Ovary (tissue), 9 donors: Measurements from ENCODE around the gene SMC3. TPM values are rescaled to one million over a fixed set of nuclear protein-coding genes. Genes with fewer than 3 reads are reported as not detected.
"Not testable (repeated sequence)": the region's sequence is repeated elsewhere in the genome, so short reads cannot be mapped to it uniquely, and the experiment has no call there.

ENCODE experiments used
- DNase-seq, 5 donors: peaks; one replicate each; pipeline ENCODE4 v3.0.0-alpha.2; 2019 to 2020
- H3K27ac ChIP-seq, 2 donors: fragments of 200-600 bp; one replicate each; pipeline versions ENCODE4 v1.5.1 to v1.8.0; 2019 to 2022
- H3K27me3 ChIP-seq: fragments of 200-600 bp; one replicate; pipeline ENCODE4 v1.8.0; 2022
- H3K36me3 ChIP-seq: fragments of 200-600 bp; sonication (generic); one replicate; pipeline ENCODE4 v1.5.1; 2019
- H3K4me1 ChIP-seq: one replicate; pipeline ENCODE4 v1.8.1; 2013; ENCODE audit warnings: mild to moderate bottlenecking, moderate library complexity; ENCODE audit not compliant: insufficient read depth
- H3K4me3 ChIP-seq: fragments of 200-600 bp; sonication (generic); one replicate; pipeline ENCODE4 v1.5.1; 2017
- H3K9me3 ChIP-seq, 2 donors: fragments of 200-600 bp in 1 of 2; sonication (generic) in 1 of 2; one replicate each; pipeline versions ENCODE4 v1.5.1 to v1.8.1; 2013 to 2019; ENCODE audit warnings: mild to moderate bottlenecking in 1 of 2, moderate library complexity in 1 of 2
- CTCF ChIP-seq, 3 donors: fragments of 450-650 bp in 2 of 3; fragments of 200-600 bp in 1 of 3; IDR thresholded peaks; one replicate each; pipeline versions ENCODE4 v1.5.1 to v1.8.0; 2016 to 2022; ENCODE audit warnings: antibody characterized with exemption in 3 of 3, mild to moderate bottlenecking in 1 of 3
- EP300 ChIP-seq: sonication (generic); formaldehyde crosslinking; IDR thresholded peaks from one replicate; pipeline ENCODE4 v1.6.1; 2017; ENCODE audit warnings: antibody characterized with exemption
- POLR2A ChIP-seq: fragments of 450-650 bp; IDR thresholded peaks from one replicate; pipeline ENCODE4 v1.6.1; 2017; ENCODE audit warnings: antibody characterized with exemption, mild to moderate bottlenecking, moderate library complexity
- WGBS, 3 donors: extraction: QIAGEN DNeasy Blood & Tissue Kit in 1 of 3; methylation state at CpG; one replicate each; pipeline versions ENCODE4 v1.1.5 to v1.1.7; 2013 to 2017; 5-methylcytosine and 5-hydroxymethylcytosine counted together
- intact Hi-C, 4 donors: fragments of 100-400 bp; cut with DNase I; formaldehyde crosslinking; loops; one replicate each; pipeline versions ENCODE4 v1.11.0 to v1.15.1; 2022 to 2023
- polyA plus RNA-seq, 2 donors: library from polyadenylated mRNA; stranded (reverse); fragments of 200-250 nt in 1 of 2; fragments of 350-450 nt in 1 of 2; fragmentation: Illumina TruSeq in 1 of 2; extraction: RNeasy Lipid Tissue Mini Kit (QIAGEN cat#74804) in 1 of 2; gene quantifications; one replicate each; pipeline ENCODE4 v1.2.3, GENCODE V29; 2013 to 2014
- total RNA-seq, 7 donors: library from RNA; depleted of rRNA in 2 of 7; stranded (reverse); fragments of >200 nt in 2 of 7; fragmentation: NEBNext Ultra II Directional in 3 of 7; extraction: Animal tissue kit (Norgen Biotek cat#: 25700) in 3 of 7; gene quantifications; one replicate each; pipeline versions ENCODE4 v1.1.0 to v1.2.4, GENCODE V29; 2016 to 2023
- donor health status: DM: no; HTN: no; CAD: no; lungs with moderate emphysema.
- donor health status: DM: no; HTN: no; CAD: no.
- donor health status: Bipolar disorder and iron deficiency.
- donor health status: DM: yes; HTN: yes; CAD: no.
- donor health status: DM: no; HTN: no; CAD: no.
- donor health status: DM: yes; HTN: yes; CAD: no.

Gene SMC3
- total and polyA plus RNA-seq, 9 donors, result 23.1 to 49.1 (median 37.1) TPM

- no peaks in the 10 kb centered on the region for H3K27me3 ChIP-seq
- 33 to 38% (median 37%) methylated on average over 3 of the region's 3 CpGs for WGBS, 3 donors
- no peak for TF ChIP-seq POLR2A
- TF ChIP-seq EP300, result no peak
- no peak for TF ChIP-seq CTCF (IDR thresholded peaks at IDR 0.05)
- no peaks in the 10 kb centered on the region for H3K9me3 ChIP-seq
- intact Hi-C loops, result no loop called here
- H3K4me3 ChIP-seq, result no peak overlapping the region
- no peaks in the 10 kb centered on the region for H3K36me3 ChIP-seq
- no peak for DNase-seq
- H3K27ac ChIP-seq, result no peak overlapping the region
- no peaks in the 10 kb centered on the region for H3K4me1 ChIP-seq
These were observed 52.3 kb downstream of the SMC3 start for GRCh38 chr10:110619514-110620397.

GRCh38 chr10:110620398-110620719, 52.9 kb downstream of the SMC3 start:
- DNase-seq, result no peak
- no peaks in the 10 kb centered on the region for H3K4me1 ChIP-seq
- no peaks in the 10 kb centered on the region for H3K27me3 ChIP-seq
- no peak overlapping the region for H3K27ac ChIP-seq
- no peaks in the 10 kb centered on the region for H3K36me3 ChIP-seq
- intact Hi-C loops, result no loop called here
- TF ChIP-seq POLR2A, result no peak
- TF ChIP-seq EP300, result no peak
- no peak for TF ChIP-seq CTCF (IDR thresholded peaks at IDR 0.05)
- WGBS, 3 donors, result 95 to 100% (median 98%) methylated on average over 2 of the region's 2 CpGs
- no peak overlapping the region for H3K4me3 ChIP-seq
- H3K9me3 ChIP-seq, result no peaks in the 10 kb centered on the region

- H3K9me3 ChIP-seq, H3K27ac ChIP-seq, H3K36me3 ChIP-seq, intact Hi-C loops, DNase-seq, H3K4me3 ChIP-seq, H3K27me3 ChIP-seq, H3K4me1 ChIP-seq: not testable (repeated sequence)
- 80 to 84% (median 81%) methylated on average over 4 of the region's 4 CpGs for WGBS, 3 donors
These were observed 55.8 kb downstream of the SMC3 start for GRCh38 chr10:110623316-110623715.

- no peak for DNase-seq
- intact Hi-C loops, result no loop called here
- Histone ChIP-seq H3K27me3 (no peaks in the 10 kb centered on the region), H3K9me3 (no peaks in the 10 kb centered on the region), H3K4me3 (no peak overlapping the region), H3K27ac (no peak overlapping the region), H3K4me1 (no peaks in the 10 kb centered on the region), H3K36me3 (no peaks in the 10 kb centered on the region)
- 85 to 90% (median 89%) methylated on average over 6 of the region's 6 CpGs for WGBS, 3 donors
- TF ChIP-seq EP300 (no peak), CTCF (IDR thresholded peaks at IDR 0.05) (no peak), POLR2A (no peak)
These were observed 57.9 kb downstream of the SMC3 start for GRCh38 chr10:110625356-110625894.
